Upper lobe of right lung (tissue), 1 donor: ENCODE data around the gene POLE. TPM values are rescaled to one million over a fixed set of nuclear protein-coding genes. Genes with fewer than 3 reads are reported as not detected.

Source experiments
- ATAC-seq: fragments of 200-7000 bp; cut with Tn5 transposase; one replicate; pipeline ENCODE4 v1.9.1; 2020; ENCODE audit warnings: mild to moderate bottlenecking, moderate library complexity
- DNase-seq: peaks from one replicate; pipeline ENCODE4 v3.0.0-alpha.2; 2020
- H3K27ac ChIP-seq: fragments of 200-600 bp; one replicate; pipeline ENCODE4 v1.8.0; 2022
- H3K27me3 ChIP-seq: fragments of 200-600 bp; one replicate; pipeline ENCODE4 v1.8.0; 2022; ENCODE audit warnings: mild to moderate bottlenecking
- H3K36me3 ChIP-seq: fragments of 200-600 bp; one replicate; pipeline ENCODE4 v1.8.0; 2022
- H3K4me1 ChIP-seq: fragments of 200-600 bp; one replicate; pipeline ENCODE4 v1.8.0; 2022
- H3K4me3 ChIP-seq: fragments of 200-600 bp; one replicate; pipeline ENCODE4 v1.8.0; 2022; ENCODE audit warnings: mild to moderate bottlenecking
- H3K9me3 ChIP-seq: fragments of 200-600 bp; one replicate; pipeline ENCODE4 v1.8.0; 2022
- intact Hi-C: fragments of 100-400 bp; cut with DNase I; formaldehyde crosslinking; loops from one replicate; pipeline ENCODE4 v1.11.0; 2022
- total RNA-seq: library from RNA; stranded (reverse); fragmentation: NEBNext Ultra II Directional; extraction: Animal tissue kit (Norgen Biotek cat#: 25700); gene quantifications from one replicate; pipeline ENCODE4 v1.2.1, GENCODE V29; 2021
- TF ChIP-seq, protein P1 (sequence below): fragments of 200-600 bp; IDR thresholded peaks from one replicate; pipeline ENCODE4 v1.8.0; 2022; ENCODE audit warnings: antibody characterized with exemption
- donor health status: DM: no; HTN: yes; CAD: no; lungs with severe emphysema.

Gene POLE
- total RNA-seq, 1 donor from 2014 or later: 23.5 TPM

GRCh38 chr12:132611620-132612019 is 75.5 kb downstream of the POLE start:
- no peaks in the 10 kb centered on the region for H3K4me1 ChIP-seq
- DNase-seq (no peak), ATAC-seq (no peak)
- H3K9me3 ChIP-seq: no peaks in the 10 kb centered on the region
- TF ChIP-seq, protein P1, sequence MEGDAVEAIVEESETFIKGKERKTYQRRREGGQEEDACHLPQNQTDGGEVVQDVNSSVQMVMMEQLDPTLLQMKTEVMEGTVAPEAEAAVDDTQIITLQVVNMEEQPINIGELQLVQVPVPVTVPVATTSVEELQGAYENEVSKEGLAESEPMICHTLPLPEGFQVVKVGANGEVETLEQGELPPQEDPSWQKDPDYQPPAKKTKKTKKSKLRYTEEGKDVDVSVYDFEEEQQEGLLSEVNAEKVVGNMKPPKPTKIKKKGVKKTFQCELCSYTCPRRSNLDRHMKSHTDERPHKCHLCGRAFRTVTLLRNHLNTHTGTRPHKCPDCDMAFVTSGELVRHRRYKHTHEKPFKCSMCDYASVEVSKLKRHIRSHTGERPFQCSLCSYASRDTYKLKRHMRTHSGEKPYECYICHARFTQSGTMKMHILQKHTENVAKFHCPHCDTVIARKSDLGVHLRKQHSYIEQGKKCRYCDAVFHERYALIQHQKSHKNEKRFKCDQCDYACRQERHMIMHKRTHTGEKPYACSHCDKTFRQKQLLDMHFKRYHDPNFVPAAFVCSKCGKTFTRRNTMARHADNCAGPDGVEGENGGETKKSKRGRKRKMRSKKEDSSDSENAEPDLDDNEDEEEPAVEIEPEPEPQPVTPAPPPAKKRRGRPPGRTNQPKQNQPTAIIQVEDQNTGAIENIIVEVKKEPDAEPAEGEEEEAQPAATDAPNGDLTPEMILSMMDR: no peak
- H3K4me3 ChIP-seq: no peak overlapping the region
- H3K27ac ChIP-seq: no peak overlapping the region
- intact Hi-C loops: loop anchor here (10.0 kb wide), 1 partner anchor 187 kb away; no protein-coding TSS in a partner anchor
- H3K27me3 ChIP-seq: peaks cover 34% of the 10 kb centered on the region
- H3K36me3 ChIP-seq: no peaks in the 10 kb centered on the region

DNA sequence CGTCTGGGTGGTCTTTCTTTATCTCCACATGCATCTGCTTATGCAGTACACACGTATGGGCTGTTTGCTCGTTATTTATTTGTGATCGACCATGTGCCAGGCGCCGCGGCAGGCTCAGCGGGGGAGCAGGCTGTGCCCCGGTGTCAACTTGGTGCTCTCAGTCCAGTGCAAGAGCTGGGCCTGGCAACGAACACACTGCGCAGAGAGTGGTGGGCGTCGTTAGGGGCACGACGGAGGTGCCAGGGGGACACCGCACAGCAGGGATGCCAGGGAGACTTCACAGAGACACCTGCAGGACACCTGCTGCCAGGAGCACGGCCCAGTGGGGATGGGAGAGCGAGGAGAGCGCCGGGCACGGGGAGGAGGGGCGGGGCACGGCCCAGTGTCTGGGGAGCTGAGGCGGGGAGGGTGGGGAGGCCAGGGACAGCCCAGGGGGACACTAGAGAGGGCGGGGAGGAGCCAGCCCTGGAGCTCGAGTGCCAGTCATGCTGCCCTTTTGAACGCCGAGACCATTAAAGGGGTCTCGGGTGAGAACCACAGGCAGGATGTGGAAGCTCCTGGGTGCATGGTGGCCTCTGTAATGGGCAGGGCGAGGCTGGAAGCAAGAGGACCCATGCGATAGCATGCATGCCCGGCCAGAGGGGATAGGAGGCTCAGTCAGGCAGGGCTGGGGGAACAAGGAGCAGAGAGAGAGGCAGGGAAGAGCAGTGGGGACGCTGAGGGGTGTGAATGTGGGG is 76.1 kb downstream of the POLE start:
- no peak for ATAC-seq
- no peaks in the 10 kb centered on the region for H3K4me1 ChIP-seq
- no peak for DNase-seq
- no peak overlapping the region for H3K4me3 ChIP-seq
- H3K27ac ChIP-seq: no peak overlapping the region
- H3K36me3 ChIP-seq: no peaks in the 10 kb centered on the region
- intact Hi-C loops: loop anchor here (10.0 kb wide), 1 partner anchor 186 kb away; no protein-coding TSS in a partner anchor
- H3K9me3 ChIP-seq: no peaks in the 10 kb centered on the region
- peaks cover 33% of the 10 kb centered on the region for H3K27me3 ChIP-seq
- TF ChIP-seq, protein P1: no peak

- Histone ChIP-seq H3K4me3 (peak within 1 kb of the TSS; percentile 11), H3K27ac (peak within 1 kb of the TSS; percentile 43), H3K4me1 (no peaks in the 10 kb centered on the region), H3K36me3 (no peaks in the 10 kb centered on the region), H3K27me3 (peaks cover 28% of the 10 kb centered on the region), H3K9me3 (no peaks in the 10 kb centered on the region)
- TF ChIP-seq, protein P1: no peak
- ATAC-seq: peak; percentile 81
- DNase-seq: peak; percentile 80
- intact Hi-C loops: loop anchor here (10.0 kb wide), 1 partner anchor 185 kb away; no protein-coding TSS in a partner anchor
Observed at GRCh38 chr12:132610051-132610759, 76.9 kb downstream of the POLE start, which contains the start of gene LRCOL1. Gene LRCOL1, minus strand, starts transcription at chr12:132610582. Its CDS starts 4,331 bp downstream, at chr12:132606251.

GRCh38 chr12:132608231-132609171 is 78.6 kb downstream of the POLE start:
- no peak overlapping the region for H3K4me3 ChIP-seq
- intact Hi-C loops: no loop called here
- TF ChIP-seq, protein P1: no peak

DNA sequence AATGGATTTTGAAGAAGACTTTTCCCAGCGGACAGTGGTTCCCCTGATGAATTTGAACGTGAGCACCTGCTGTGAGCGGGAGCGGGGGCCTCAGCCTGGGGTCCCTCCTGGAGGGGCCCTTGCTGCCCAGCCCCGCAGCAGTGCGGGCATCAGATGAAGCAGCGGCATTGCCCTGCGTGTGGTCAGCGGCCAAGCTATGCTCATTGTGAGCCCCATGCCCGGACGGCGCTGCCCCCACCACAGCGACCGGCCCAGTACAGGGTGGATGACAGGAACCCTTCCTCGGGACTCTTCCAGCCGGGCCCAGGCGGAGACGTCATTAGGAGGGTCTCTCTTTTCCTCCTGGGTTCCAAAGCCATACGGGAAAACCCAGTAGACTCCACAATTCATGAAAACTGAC is 80.2 kb downstream of the POLE start:
- DNase-seq (no peak), ATAC-seq (no peak)
- H3K27me3 ChIP-seq: peaks cover 40% of the 10 kb centered on the region
- no peak overlapping the region for H3K27ac ChIP-seq
- H3K36me3 ChIP-seq: no peaks in the 10 kb centered on the region
- TF ChIP-seq, protein P1: no peak
- no peaks in the 10 kb centered on the region for H3K9me3 ChIP-seq
- peaks cover 4% of the 10 kb centered on the region for H3K4me1 ChIP-seq
- intact Hi-C loops: no loop called here
- H3K4me3 ChIP-seq: no peak overlapping the region

More at GRCh38 chr12:132608231-132609171, 78.6 kb downstream of the POLE start:
- Histone ChIP-seq H3K4me1 (peaks cover 4% of the 10 kb centered on the region), H3K9me3 (no peaks in the 10 kb centered on the region), H3K27me3 (peaks cover 40% of the 10 kb centered on the region), H3K27ac (no peak overlapping the region), H3K36me3 (no peaks in the 10 kb centered on the region)
- ATAC-seq: no peak
- DNase-seq: no peak
